H1 (cell line): ENCODE results near the gene RNF43. TPM values are rescaled to one million over a fixed set of nuclear protein-coding genes. Genes with fewer than 3 reads are reported as not detected.
A peak's percentile ranks its signal among the peaks of the same experiment; 100 is the strongest.

Experiments
- BACH1 ChIP-seq: IDR thresholded peaks from 2 replicates; pipeline ENCODE4 v1.6.1; 2012; ENCODE audit warnings: low read length, improper control_type of control experiment
- BRCA1 ChIP-seq: IDR thresholded peaks from 2 replicates; pipeline ENCODE4 v1.6.1; 2012; ENCODE audit warnings: low read depth, low read length, improper control_type of control experiment
- CBX8 ChIP-seq: fragments of 300-800, 300-1000 bp; sonication (generic); IDR thresholded peaks from 2 replicates; pipeline ENCODE4 v1.7.1; 2016; ENCODE audit warnings: low read depth, low read length, borderline replicate concordance
- CEBPB ChIP-seq: IDR thresholded peaks from 2 replicates; pipeline ENCODE4 v1.6.1; 2012; ENCODE audit warnings: low read depth, low read length
- CHD1 ChIP-seq: IDR thresholded peaks from 2 replicates; pipeline ENCODE4 v1.6.1; 2012; ENCODE audit warnings: low read depth, low read length, improper control_type of control experiment
- CTBP2 ChIP-seq: IDR thresholded peaks from 2 replicates; pipeline ENCODE4 v1.7.0; 2011; ENCODE audit warnings: borderline replicate concordance, mild to moderate bottlenecking, moderate library complexity, mixed read lengths, low read length; ENCODE audit not compliant: insufficient read depth, insufficient read length
- EP300 ChIP-seq, 2 experiments: IDR thresholded peaks; 1 replicate in 1 of 2; 2 replicates in 1 of 2; pipeline ENCODE4 v1.6.1; 2011 to 2012; ENCODE audit warnings: low read depth in 2 of 2, low read length in 2 of 2, mild to moderate bottlenecking in 2 of 2, borderline replicate concordance in 1 of 2, inconsistent platforms in 1 of 2, moderate library complexity in 1 of 2
- HDAC6 ChIP-seq: IDR thresholded peaks from one replicate; pipeline ENCODE4 v1.7.1; 2012; ENCODE audit warnings: low read depth, mild to moderate bottlenecking, inconsistent platforms, low read length, moderate library complexity
- NRF1 ChIP-seq: IDR thresholded peaks from 2 replicates; pipeline ENCODE4 v1.6.1; 2011; ENCODE audit warnings: mild to moderate bottlenecking, low read depth, low read length, improper control_type of control experiment
- POLR2AphosphoS5 ChIP-seq: IDR thresholded peaks from 2 replicates; pipeline ENCODE4 v1.6.1; 2011; ENCODE audit warnings: low read depth, low read length
- RFX5 ChIP-seq: IDR thresholded peaks from 2 replicates; pipeline ENCODE4 v1.6.1; 2011; ENCODE audit warnings: low read depth, low read length, improper control_type of control experiment, borderline replicate concordance
- RNF2 ChIP-seq: fragments of 200-900, 300-1000 bp; sonication (generic); IDR thresholded peaks from 2 replicates; pipeline ENCODE4 v1.7.1; 2016; ENCODE audit warnings: borderline replicate concordance, low read depth, mild to moderate bottlenecking, antibody characterized with exemption, low read length; ENCODE audit not compliant: poor library complexity, severe bottlenecking; ENCODE audit errors: missing control alignments
- SAP30 ChIP-seq: fragments of 300-600 bp; sonication (generic); IDR thresholded peaks from 2 replicates; pipeline ENCODE4 v1.7.1; 2012; ENCODE audit warnings: low read length, moderate library complexity, mild to moderate bottlenecking, inconsistent platforms; ENCODE audit not compliant: insufficient read depth, insufficient replicate concordance
- SIRT6 ChIP-seq: IDR thresholded peaks from one replicate; pipeline ENCODE4 v1.7.1; 2012; ENCODE audit warnings: low read length, inconsistent platforms
- SUZ12 ChIP-seq: fragments of 200-600 bp; sonication (generic); IDR thresholded peaks from 2 replicates; pipeline ENCODE4 v1.6.1; 2012; ENCODE audit warnings: mild to moderate bottlenecking, inconsistent platforms, low read length, moderate library complexity, mixed read lengths
- TAF7 ChIP-seq: optimal IDR thresholded peaks from 2 replicates; pipeline ENCODE3; 2011; ENCODE audit warnings: low read depth, mild to moderate bottlenecking, inconsistent platforms, low read length, moderate library complexity, borderline replicate concordance
- TCF12 ChIP-seq: IDR thresholded peaks from 2 replicates; pipeline ENCODE4 v1.6.1; 2011; ENCODE audit warnings: low read depth, mild to moderate bottlenecking, low read length
- polyA plus RNA-seq, 7 experiments: library from polyadenylated mRNA; depleted of rRNA in 3 of 7; stranded (reverse) in 5 of 7; unstranded in 2 of 7; fragments of >200 nt in 5 of 7; fragments of 200-250 nt in 2 of 7; gene quantifications; 1 replicate in 5 of 7; 2 replicates in 1 of 7; 4 replicates in 1 of 7; pipeline versions ENCODE4 v1.2.1 to v1.2.3, GENCODE V29; 2011 to 2013; ENCODE audit warnings: missing spikeins in 2 of 7, mixed read lengths in 2 of 7
- total RNA-seq: library from RNA; stranded (reverse); fragmentation: NEBNext Ultra II Directional; extraction: Animal tissue kit (Norgen Biotek cat#: 25700); gene quantifications from 2 replicates; pipeline ENCODE4 v1.2.1, GENCODE V29; 2021
- TF ChIP-seq, protein P1 (sequence below): IDR thresholded peaks from 2 replicates; pipeline ENCODE4 v1.6.1; 2012; ENCODE audit warnings: inconsistent platforms
- TF ChIP-seq, protein P2 (sequence below): IDR thresholded peaks from 2 replicates; pipeline ENCODE4 v1.6.1; 2012; ENCODE audit warnings: inconsistent platforms
- TF ChIP-seq, protein P3 (sequence below): IDR thresholded peaks from 2 replicates; pipeline ENCODE4 v1.6.1; 2012; ENCODE audit warnings: low read length, inconsistent platforms

Gene RNF43
- total and polyA plus RNA-seq, 2 of the 8 experiments (the other 6 are each of a cell fraction or from before 2014, with no cell fraction given) = 0.89 to 1.5 TPM

DNA sequence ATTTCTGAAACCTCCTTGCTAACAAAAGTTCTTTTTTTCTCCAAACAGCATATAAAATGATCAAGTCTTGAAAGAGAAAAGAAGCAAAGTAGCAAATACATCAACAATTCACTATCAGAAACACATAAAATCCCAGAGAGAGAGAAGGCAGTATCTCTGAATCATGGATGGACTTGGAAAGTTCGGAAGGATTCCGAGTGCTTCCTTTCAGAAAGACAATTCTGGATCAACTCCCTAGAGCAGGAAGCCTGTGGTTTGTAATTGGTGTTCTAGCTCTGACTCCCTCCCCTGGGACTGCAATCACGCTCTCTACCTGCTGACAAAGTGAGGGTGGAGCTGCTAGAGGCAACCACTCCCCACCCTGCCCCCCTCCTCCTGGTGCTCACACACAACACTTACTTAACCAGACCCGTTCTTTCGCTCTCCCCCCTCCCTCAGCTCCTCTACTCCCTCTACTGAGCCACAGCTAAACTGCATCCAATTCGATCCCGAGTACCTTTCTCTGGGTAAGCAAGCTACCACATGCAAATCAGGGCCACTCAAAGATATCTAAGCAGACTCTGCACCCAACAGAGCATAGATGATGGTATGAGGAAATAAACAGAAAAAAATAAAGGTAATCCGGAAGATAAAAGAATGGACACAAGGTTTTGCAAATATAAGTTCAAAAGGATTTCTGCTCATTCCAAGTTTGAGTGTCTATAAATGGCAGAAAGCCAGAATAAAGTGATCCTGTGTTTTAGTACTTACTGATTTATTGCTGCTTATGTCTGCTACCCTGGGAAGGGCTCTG is at the start of gene RNF43 (continued):
- TF ChIP-seq CBX8 (no peak), SIRT6 (no peak), BRCA1 (no peak), RNF2 (no peak), CTBP2 (peak; percentile 96), RFX5 (no peak), POLR2AphosphoS5 (peak; percentile 66), CHD1 (no peak), HDAC6 (no peak), SAP30 (no peak), TAF7 (peak; percentile 41), NRF1 (no peak), SUZ12 (no peak), EP300 (IDR thresholded peaks at IDR 0.05; ENCODE audit: borderline replicate concordance in 1 of 2, low read depth in 2 of 2, low read length in 2 of 2) (peak in 1 of 2 experiments; percentile 83; a peak in 1 of 3 replicates), TCF12 (0 out of 2 replicates have a peak, but pooled peaks have one; percentile 30), CEBPB (no peak), BACH1 (no peak)
- TF ChIP-seq, protein P1, sequence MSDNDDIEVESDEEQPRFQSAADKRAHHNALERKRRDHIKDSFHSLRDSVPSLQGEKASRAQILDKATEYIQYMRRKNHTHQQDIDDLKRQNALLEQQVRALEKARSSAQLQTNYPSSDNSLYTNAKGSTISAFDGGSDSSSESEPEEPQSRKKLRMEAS = peak; percentile 75
- TF ChIP-seq, protein P2, sequence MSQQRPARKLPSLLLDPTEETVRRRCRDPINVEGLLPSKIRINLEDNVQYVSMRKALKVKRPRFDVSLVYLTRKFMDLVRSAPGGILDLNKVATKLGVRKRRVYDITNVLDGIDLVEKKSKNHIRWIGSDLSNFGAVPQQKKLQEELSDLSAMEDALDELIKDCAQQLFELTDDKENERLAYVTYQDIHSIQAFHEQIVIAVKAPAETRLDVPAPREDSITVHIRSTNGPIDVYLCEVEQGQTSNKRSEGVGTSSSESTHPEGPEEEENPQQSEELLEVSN = no peak
- TF ChIP-seq, protein P3, sequence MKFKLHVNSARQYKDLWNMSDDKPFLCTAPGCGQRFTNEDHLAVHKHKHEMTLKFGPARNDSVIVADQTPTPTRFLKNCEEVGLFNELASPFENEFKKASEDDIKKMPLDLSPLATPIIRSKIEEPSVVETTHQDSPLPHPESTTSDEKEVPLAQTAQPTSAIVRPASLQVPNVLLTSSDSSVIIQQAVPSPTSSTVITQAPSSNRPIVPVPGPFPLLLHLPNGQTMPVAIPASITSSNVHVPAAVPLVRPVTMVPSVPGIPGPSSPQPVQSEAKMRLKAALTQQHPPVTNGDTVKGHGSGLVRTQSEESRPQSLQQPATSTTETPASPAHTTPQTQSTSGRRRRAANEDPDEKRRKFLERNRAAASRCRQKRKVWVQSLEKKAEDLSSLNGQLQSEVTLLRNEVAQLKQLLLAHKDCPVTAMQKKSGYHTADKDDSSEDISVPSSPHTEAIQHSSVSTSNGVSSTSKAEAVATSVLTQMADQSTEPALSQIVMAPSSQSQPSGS = peak; percentile 79; the same call in 1 of the 2 replicates
